Measurements from ENCODE around the gene YBX2.

GRCh38 chr17:7304179-7304578 lies 9.7 kb upstream of the YBX2 start:
- TF ChIP-seq CTCF (conservative IDR thresholded peaks at IDR 0.05 in 1 of 2, IDR thresholded peaks at IDR 0.05 in 1 of 2; ENCODE audit: low read depth in 1 of 2, low read length in 2 of 2): no peak
- no peak for TF ChIP-seq EZH2 (IDR thresholded peaks at IDR 0.05; ENCODE audit: low read length, missing control alignments)

All from fibroblast of lung (primary cell).